GM12878 (cell line): ENCODE data around the gene CASK. TPM values are rescaled to one million over a fixed set of nuclear protein-coding genes. Genes with fewer than 3 reads are reported as not detected.
A peak's percentile ranks its signal among the peaks of the same experiment; 100 is the strongest.

ENCODE experiments used
- CEBPB ChIP-seq, 2 experiments: fragments of 150-350 bp in 1 of 2; IDR thresholded peaks; 2 replicates each; pipeline ENCODE4 v1.6.1; 2012 to 2014; ENCODE audit warnings: low read depth in 2 of 2, low read length in 2 of 2, borderline replicate concordance in 1 of 2, inconsistent platforms in 1 of 2
- CHD4 ChIP-seq: fragments of 200-600 bp; sonication (generic); IDR thresholded peaks from 2 replicates; pipeline ENCODE4 v1.6.1; 2016; ENCODE audit warnings: mild to moderate bottlenecking
- FOXM1 ChIP-seq: IDR thresholded peaks from 2 replicates; pipeline ENCODE4 v1.6.1; 2012; ENCODE audit warnings: low read depth, mild to moderate bottlenecking, inconsistent platforms, low read length, moderate library complexity
- JUNB ChIP-seq: IDR thresholded peaks from 2 replicates; pipeline ENCODE4 v1.6.1; 2016; ENCODE audit warnings: antibody characterized with exemption, mild to moderate bottlenecking
- NRF1 ChIP-seq: conservative IDR thresholded peaks from 2 replicates; pipeline ENCODE4 v1.6.1; 2011; ENCODE audit warnings: mild to moderate bottlenecking, low read depth, low read length, improper control_type of control experiment
- PAX8 ChIP-seq: fragments of 450-650 bp; IDR thresholded peaks from 2 replicates; pipeline ENCODE4 v1.6.1; 2017; ENCODE audit warnings: mild to moderate bottlenecking, moderate library complexity
- RBBP5 ChIP-seq: fragments of 200-600 bp; sonication (generic); conservative IDR thresholded peaks from 2 replicates; pipeline ENCODE4 v1.6.1; 2016
- RFX5 ChIP-seq: IDR thresholded peaks from 2 replicates; pipeline ENCODE4 v1.6.1; 2011; ENCODE audit warnings: low read depth, low read length, improper control_type of control experiment
- SMAD1 ChIP-seq: fragments of 450-650 bp; IDR thresholded peaks from 2 replicates; pipeline ENCODE4 v1.6.1; 2018; ENCODE audit warnings: mild to moderate bottlenecking, low read depth; ENCODE audit not compliant: partially characterized antibody
- STAT3 ChIP-seq: IDR thresholded peaks from 2 replicates; pipeline ENCODE4 v1.6.1; 2011; ENCODE audit warnings: low read depth, low read length, improper control_type of control experiment
- TBL1XR1 ChIP-seq: IDR thresholded peaks from 2 replicates; pipeline ENCODE4 v1.6.1; 2012; ENCODE audit warnings: low read depth, low read length, improper control_type of control experiment
- TCF12 ChIP-seq: IDR thresholded peaks from 2 replicates; pipeline ENCODE4 v1.6.1; 2011; ENCODE audit warnings: low read depth, mild to moderate bottlenecking, low read length
- ZBED1 ChIP-seq: IDR thresholded peaks from 2 replicates; pipeline ENCODE4 v1.6.1; 2016; ENCODE audit warnings: borderline replicate concordance
- ZNF24 ChIP-seq: fragments of 450-650 bp; IDR thresholded peaks from 2 replicates; pipeline ENCODE4 v1.6.1; 2017; ENCODE audit warnings: antibody characterized with exemption, mild to moderate bottlenecking
- ZNF274 ChIP-seq: IDR thresholded peaks from one replicate; pipeline ENCODE4 v1.8.0; 2011; ENCODE audit not compliant: insufficient read length, insufficient read depth
- polyA plus RNA-seq, 11 experiments: library from polyadenylated mRNA; depleted of rRNA in 4 of 11; unstranded in 6 of 11; stranded (reverse) in 5 of 11; fragments of >200 nt; fragmentation: Nextera tagmentation in 4 of 11; fragmentation: Illumina TruSeq in 1 of 11; extraction: Ambion mirVana in 4 of 11; extraction: Trizol in 1 of 11; gene quantifications; 1 replicate in 1 of 11; 2 replicates in 10 of 11; pipeline versions ENCODE4 v1.2.1 to v1.2.3, GENCODE V29; 2011 to 2016; ENCODE audit warnings: inconsistent platforms in 2 of 11, missing spikeins in 2 of 11, low read depth in 1 of 11
- total RNA-seq, 4 experiments: library from RNA; depleted of rRNA in 3 of 4; stranded (reverse); fragments of >200 nt in 3 of 4; fragmentation: Illumina TruSeq in 1 of 4; extraction: Trizol in 1 of 4; gene quantifications; 2 replicates each; pipeline versions ENCODE4 v1.2.1 to v1.2.3, GENCODE V29; 2013 to 2021
- TF ChIP-seq, protein P1 (sequence below), 3 experiments: IDR thresholded peaks in 2 of 3; conservative IDR thresholded peaks in 1 of 3; 2 replicates each; pipeline ENCODE4 v1.5.1; 2011; ENCODE audit warnings: low read depth in 3 of 3, low read length in 3 of 3, mild to moderate bottlenecking in 3 of 3, control low read depth in 2 of 3, moderate library complexity in 2 of 3, inconsistent platforms in 1 of 3, mixed read lengths in 1 of 3; ENCODE audit not compliant: control insufficient read depth in 2 of 3, insufficient read depth in 1 of 3; ENCODE audit errors: extremely low read depth in 1 of 3
- TF ChIP-seq, protein P2 (sequence below): fragments of 450-650 bp; IDR thresholded peaks from 2 replicates; pipeline ENCODE4 v1.6.1; 2017; ENCODE audit warnings: borderline replicate concordance
- TF ChIP-seq, protein P3 (sequence below): fragments of 450-650 bp; IDR thresholded peaks from 2 replicates; pipeline ENCODE4 v1.6.1; 2016; ENCODE audit warnings: mild to moderate bottlenecking
- TF ChIP-seq, protein P4 (sequence below): IDR thresholded peaks from 2 replicates; pipeline ENCODE4 v1.6.1; 2012; ENCODE audit warnings: low read length, inconsistent platforms
- TF ChIP-seq, protein P5 (sequence below): fragments of 450-650 bp; IDR thresholded peaks from 2 replicates; pipeline ENCODE4 v1.6.1; 2017; ENCODE audit warnings: antibody characterized with exemption, mild to moderate bottlenecking, moderate library complexity
- TF ChIP-seq, protein P6 (sequence below): IDR thresholded peaks from 2 replicates; pipeline ENCODE4 v1.6.1; 2011; ENCODE audit warnings: mild to moderate bottlenecking, low read depth, low read length, moderate library complexity; ENCODE audit not compliant: insufficient replicate concordance

The CASK gene
- total and polyA plus RNA-seq, 10 of the 15 experiments (the other 5 are each of a cell fraction or from before 2014, with no cell fraction given), result 0.60 to 45.9 (median 4.8) TPM

DNA sequence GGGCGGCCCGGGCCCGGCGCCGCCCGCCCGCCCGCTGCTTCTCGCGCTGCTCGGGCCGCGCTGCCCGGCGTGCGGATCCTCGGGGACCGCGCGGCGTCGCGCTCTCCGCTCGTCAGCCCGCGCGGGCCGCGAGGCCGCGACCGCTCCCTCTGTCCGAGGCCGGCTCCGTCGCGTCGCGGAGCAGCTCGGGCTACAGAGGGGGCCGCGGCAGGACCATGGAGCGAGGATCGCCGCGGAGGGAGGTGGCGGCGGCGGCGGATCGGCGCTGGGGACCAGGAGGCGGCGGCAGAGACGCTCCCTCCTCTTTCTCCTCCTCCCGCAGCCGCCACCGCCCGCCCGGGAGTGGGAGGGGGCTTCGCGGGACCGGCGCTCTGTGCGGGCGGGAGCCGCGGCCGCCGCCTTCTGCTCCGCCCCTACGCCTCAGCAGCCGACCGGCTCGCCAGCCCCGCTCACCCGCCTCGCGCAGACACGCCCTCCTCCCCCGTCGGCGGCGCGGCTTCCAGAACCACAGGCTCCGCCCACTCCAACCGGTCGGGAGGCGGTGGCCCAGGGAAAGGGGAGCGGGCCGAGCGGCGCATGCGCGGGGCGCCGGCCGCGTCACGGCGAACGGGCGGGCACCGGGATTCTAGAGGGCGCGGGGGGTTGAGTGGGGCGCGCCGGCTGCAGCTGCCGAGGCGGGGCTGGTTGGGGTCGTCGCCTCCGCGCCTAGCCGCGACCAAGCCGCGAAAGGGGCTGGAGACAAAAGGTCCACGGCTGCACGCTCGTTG is at the start of gene CASK (continued):
- TF ChIP-seq RBBP5 (no peak), ZBED1 (no peak), ZNF24 (no peak), RFX5 (no peak), TBL1XR1 (no peak), CEBPB (IDR thresholded peaks at IDR 0.05; ENCODE audit: borderline replicate concordance in 1 of 2, low read depth in 2 of 2, low read length in 2 of 2) (no peak), CHD4 (no peak), TCF12 (no peak), STAT3 (no peak), ZNF274 (no peak), NRF1 (peak; percentile 64), JUNB (no peak), FOXM1 (no peak), SMAD1 (no peak), PAX8 (no peak)
- TF ChIP-seq, protein P1, sequence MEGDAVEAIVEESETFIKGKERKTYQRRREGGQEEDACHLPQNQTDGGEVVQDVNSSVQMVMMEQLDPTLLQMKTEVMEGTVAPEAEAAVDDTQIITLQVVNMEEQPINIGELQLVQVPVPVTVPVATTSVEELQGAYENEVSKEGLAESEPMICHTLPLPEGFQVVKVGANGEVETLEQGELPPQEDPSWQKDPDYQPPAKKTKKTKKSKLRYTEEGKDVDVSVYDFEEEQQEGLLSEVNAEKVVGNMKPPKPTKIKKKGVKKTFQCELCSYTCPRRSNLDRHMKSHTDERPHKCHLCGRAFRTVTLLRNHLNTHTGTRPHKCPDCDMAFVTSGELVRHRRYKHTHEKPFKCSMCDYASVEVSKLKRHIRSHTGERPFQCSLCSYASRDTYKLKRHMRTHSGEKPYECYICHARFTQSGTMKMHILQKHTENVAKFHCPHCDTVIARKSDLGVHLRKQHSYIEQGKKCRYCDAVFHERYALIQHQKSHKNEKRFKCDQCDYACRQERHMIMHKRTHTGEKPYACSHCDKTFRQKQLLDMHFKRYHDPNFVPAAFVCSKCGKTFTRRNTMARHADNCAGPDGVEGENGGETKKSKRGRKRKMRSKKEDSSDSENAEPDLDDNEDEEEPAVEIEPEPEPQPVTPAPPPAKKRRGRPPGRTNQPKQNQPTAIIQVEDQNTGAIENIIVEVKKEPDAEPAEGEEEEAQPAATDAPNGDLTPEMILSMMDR (IDR thresholded peaks at IDR 0.05 in 2 of 3, conservative IDR thresholded peaks at IDR 0.05 in 1 of 3; ENCODE audit: control insufficient read depth in 2 of 3, extremely low read depth in 1 of 3, insufficient read depth in 1 of 3, low read depth in 3 of 3, low read length in 3 of 3), result 0 out of 6 replicates have a peak, but pooled peaks of 1 of the 3 experiments have one; percentile 4
- TF ChIP-seq, protein P2, sequence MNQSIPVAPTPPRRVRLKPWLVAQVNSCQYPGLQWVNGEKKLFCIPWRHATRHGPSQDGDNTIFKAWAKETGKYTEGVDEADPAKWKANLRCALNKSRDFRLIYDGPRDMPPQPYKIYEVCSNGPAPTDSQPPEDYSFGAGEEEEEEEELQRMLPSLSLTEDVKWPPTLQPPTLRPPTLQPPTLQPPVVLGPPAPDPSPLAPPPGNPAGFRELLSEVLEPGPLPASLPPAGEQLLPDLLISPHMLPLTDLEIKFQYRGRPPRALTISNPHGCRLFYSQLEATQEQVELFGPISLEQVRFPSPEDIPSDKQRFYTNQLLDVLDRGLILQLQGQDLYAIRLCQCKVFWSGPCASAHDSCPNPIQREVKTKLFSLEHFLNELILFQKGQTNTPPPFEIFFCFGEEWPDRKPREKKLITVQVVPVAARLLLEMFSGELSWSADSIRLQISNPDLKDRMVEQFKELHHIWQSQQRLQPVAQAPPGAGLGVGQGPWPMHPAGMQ, result no peak
- TF ChIP-seq, protein P3, sequence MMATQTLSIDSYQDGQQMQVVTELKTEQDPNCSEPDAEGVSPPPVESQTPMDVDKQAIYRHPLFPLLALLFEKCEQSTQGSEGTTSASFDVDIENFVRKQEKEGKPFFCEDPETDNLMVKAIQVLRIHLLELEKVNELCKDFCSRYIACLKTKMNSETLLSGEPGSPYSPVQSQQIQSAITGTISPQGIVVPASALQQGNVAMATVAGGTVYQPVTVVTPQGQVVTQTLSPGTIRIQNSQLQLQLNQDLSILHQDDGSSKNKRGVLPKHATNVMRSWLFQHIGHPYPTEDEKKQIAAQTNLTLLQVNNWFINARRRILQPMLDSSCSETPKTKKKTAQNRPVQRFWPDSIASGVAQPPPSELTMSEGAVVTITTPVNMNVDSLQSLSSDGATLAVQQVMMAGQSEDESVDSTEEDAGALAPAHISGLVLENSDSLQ, result no peak
- TF ChIP-seq, protein P4, sequence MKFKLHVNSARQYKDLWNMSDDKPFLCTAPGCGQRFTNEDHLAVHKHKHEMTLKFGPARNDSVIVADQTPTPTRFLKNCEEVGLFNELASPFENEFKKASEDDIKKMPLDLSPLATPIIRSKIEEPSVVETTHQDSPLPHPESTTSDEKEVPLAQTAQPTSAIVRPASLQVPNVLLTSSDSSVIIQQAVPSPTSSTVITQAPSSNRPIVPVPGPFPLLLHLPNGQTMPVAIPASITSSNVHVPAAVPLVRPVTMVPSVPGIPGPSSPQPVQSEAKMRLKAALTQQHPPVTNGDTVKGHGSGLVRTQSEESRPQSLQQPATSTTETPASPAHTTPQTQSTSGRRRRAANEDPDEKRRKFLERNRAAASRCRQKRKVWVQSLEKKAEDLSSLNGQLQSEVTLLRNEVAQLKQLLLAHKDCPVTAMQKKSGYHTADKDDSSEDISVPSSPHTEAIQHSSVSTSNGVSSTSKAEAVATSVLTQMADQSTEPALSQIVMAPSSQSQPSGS, result no peak
- TF ChIP-seq, protein P5, sequence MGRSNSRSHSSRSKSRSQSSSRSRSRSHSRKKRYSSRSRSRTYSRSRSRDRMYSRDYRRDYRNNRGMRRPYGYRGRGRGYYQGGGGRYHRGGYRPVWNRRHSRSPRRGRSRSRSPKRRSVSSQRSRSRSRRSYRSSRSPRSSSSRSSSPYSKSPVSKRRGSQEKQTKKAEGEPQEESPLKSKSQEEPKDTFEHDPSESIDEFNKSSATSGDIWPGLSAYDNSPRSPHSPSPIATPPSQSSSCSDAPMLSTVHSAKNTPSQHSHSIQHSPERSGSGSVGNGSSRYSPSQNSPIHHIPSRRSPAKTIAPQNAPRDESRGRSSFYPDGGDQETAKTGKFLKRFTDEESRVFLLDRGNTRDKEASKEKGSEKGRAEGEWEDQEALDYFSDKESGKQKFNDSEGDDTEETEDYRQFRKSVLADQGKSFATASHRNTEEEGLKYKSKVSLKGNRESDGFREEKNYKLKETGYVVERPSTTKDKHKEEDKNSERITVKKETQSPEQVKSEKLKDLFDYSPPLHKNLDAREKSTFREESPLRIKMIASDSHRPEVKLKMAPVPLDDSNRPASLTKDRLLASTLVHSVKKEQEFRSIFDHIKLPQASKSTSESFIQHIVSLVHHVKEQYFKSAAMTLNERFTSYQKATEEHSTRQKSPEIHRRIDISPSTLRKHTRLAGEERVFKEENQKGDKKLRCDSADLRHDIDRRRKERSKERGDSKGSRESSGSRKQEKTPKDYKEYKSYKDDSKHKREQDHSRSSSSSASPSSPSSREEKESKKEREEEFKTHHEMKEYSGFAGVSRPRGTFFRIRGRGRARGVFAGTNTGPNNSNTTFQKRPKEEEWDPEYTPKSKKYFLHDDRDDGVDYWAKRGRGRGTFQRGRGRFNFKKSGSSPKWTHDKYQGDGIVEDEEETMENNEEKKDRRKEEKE, result no peak
- TF ChIP-seq, protein P6, sequence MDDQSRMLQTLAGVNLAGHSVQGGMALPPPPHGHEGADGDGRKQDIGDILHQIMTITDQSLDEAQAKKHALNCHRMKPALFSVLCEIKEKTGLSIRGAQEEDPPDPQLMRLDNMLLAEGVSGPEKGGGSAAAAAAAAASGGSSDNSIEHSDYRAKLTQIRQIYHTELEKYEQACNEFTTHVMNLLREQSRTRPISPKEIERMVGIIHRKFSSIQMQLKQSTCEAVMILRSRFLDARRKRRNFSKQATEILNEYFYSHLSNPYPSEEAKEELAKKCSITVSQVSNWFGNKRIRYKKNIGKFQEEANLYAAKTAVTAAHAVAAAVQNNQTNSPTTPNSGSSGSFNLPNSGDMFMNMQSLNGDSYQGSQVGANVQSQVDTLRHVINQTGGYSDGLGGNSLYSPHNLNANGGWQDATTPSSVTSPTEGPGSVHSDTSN, result no peak
